Endothelial cell of hepatic sinusoid (primary cell): ENCODE results near the gene IGFL2.
"Not testable (repeated sequence)": the region's sequence is repeated elsewhere in the genome, so short reads cannot be mapped to it uniquely, and the experiment has no call there.

Experiments
- in situ Hi-C: cut with HindIII; loops from 2 replicates; pipeline ENCODE4 v1.10.0; 2017; ENCODE audit warnings: low sequenced_read_pairs

Gene IGFL2

DNA sequence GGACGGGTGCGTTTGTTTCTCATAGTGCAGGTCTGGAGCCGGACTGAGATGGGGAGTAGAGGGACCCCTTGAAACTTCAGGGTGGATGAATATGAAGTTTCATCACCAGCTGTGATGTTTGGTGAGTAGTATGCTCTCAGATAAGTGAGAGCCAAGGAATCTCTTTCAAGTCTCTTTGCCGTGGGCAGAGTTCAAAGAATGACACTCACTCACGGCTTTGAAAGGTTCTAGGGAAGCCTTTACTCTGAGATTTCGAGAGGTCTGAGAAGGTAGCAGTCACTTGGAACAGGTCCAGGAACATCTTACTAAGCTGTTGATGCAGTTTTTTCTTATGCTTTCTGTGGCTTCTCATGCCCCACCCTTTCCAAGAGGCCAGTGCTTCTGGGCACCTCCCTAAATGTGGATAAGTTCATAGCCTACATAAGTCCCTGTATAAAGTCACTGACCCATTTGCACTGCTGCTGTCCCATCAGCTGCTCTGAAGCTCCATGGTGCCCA is at the start of gene IGFL2:
Gene IGFL2, plus strand, starts transcription at position 448 of the 498 bp plus-strand sequence. Its CDS starts 41 bp downstream, at position 489.
- in situ Hi-C loops, result no loop called here

DNA sequence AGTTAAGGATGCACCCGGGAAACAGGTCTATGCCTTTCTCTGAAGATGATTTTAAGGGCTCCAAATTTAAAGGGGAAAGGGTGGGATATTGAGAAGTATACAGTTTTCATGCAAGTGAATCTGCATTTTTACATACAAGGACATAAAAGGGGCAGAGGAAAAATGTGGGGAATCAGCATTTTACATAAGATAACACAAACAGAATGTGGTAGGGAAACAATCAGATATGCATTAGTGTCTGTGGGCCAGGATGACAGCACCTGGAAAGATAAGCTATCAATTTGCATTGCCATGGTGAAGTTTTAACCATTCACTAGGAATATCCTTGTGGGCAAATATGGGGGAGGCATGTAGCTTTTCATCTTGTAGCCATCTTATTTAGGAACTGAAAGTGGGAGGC is 47.7 kb upstream of the IGFL2 start:
- in situ Hi-C loops, result no loop called here

- in situ Hi-C loops, result no loop called here
Measured at GRCh38 chr19:46101293-46101692, 46.7 kb upstream of the IGFL2 start.

DNA sequence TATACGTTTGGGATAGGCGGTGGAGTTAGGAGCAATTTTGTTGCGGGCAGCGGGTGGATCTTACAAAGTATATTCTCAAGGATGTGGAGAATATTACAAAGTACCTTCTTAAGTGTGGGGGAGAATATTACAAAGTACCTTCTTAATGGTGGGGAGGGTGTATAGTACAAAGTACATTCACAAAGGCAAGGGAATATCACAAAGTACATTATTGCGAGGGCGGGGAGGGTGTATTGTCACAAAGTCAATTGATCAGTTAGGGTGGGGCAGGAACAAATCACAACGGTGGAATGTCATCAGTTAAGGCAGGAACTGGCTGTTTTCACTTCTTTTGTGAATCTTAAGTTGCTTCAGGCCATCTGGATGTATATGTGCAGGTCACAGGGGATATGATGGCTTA is 45.7 kb upstream of the IGFL2 start:
- in situ Hi-C loops, result not testable (repeated sequence)

- in situ Hi-C loops, result no loop called here
Measured at GRCh38 chr19:46107371-46107770, 40.7 kb upstream of the IGFL2 start.

- in situ Hi-C loops, result loop anchor here (5.0 kb wide), 1 partner anchor 62 kb away; no protein-coding TSS in a partner anchor
Measured at GRCh38 chr19:46109876-46110275, 38.2 kb upstream of the IGFL2 start.

DNA sequence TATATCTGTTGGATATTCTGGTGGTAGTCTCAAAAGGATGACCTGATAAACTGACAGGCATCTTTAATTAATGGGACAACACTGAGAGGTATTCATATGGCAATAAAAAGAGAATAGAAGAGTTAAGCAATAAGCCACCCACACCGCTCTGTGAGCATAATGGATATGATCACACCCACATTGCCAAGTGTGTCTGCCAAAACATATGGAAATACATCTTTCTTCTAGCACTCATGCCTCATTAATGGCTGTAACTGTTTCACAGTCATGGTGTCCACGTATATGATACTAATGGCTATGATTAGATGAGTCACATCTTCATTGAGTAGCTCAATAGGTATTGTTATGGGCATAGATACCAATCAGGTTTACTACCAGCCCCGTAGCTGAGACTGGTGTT is 36.7 kb upstream of the IGFL2 start:
- in situ Hi-C loops, result loop anchor here (5.0 kb wide), 1 partner anchor 61 kb away; no protein-coding TSS in a partner anchor

- in situ Hi-C loops, result loop anchor here (5.0 kb wide), 1 partner anchor 60 kb away; no protein-coding TSS in a partner anchor
Measured at GRCh38 chr19:46112527-46112926, 35.5 kb upstream of the IGFL2 start.

GRCh38 chr19:46113726-46114125 is 34.3 kb upstream of the IGFL2 start:
- in situ Hi-C loops, result loop anchor here (5.0 kb wide), 1 partner anchor 59 kb away; no protein-coding TSS in a partner anchor

DNA sequence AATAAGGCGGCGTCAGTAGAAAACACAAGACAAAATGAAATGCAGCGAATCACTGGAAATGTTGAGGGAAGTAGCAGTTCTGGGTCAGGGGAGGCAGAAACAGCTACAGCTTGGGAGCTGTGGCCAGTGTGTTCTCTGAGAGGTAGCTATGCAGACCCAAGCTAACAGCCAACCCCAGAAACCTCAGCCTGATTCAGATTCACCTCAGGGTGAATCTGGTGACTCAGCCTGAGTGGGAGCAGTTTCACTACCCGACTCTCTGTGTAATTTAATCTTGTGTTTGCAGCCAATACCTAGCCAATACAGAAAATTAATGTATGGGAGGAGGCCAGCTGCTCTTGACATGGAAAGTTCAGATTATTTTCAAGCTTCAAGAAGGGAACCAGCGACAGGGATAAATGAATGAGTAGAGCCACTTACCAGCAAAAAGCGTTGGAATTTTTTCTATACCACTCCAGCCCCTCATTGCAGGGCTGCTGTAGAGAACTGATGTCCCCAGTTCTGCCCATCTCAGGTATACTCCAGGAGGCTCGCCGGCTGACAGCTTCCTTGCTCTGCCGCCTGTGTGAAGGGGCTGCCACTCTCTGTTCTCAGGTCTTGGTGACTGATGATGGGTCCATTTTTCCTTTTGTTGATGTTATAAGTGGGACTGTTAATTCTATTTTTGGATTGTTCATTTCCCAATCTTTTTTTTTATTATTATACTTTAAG is 32.5 kb upstream of the IGFL2 start:
- in situ Hi-C loops, result loop anchor here (5.0 kb wide), 2 partner anchors 37 to 188 kb away; no protein-coding TSS in a partner anchor

DNA sequence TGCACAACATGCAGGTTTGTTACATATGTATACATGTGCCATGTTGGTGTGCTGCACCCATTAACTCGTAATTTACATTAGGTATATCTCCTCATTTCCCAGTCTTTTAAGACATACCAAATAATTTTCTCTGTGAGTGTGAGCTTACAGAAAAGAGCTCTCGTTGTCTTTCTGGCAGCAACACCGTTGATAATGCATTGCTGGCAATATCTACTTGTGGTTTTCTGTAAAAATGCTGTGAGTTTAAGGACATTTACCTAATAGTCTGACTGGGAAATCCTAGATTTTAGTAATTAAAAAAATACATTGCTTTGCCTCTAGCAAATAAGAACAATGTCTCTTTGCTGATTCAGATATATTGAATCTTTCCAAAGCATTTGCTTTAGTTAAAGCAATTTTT is 31.9 kb upstream of the IGFL2 start:
- in situ Hi-C loops, result loop anchor here (5.0 kb wide), 2 partner anchors 36 to 189 kb away; no protein-coding TSS in a partner anchor

DNA sequence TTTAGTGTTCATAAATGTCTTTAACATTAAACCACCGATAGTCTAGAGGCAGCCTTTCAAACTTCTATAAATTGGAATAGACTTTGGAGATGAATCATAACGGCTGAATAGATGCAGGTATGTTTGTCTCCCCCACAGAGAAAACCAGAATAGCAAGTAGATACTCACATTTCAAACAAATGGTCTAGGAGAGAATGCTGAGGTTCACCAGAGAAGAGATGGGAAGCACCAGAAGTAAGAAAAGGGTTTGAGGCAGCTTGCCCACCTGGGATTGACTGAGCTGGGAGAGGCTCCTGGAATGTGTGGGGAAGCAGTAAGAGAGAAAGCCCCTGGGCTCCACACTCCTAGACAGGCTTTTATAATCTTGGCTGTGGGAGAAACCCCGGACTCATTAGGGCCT is 29.9 kb upstream of the IGFL2 start:
- in situ Hi-C loops, result loop anchor here (5.0 kb wide), 2 partner anchors 34 to 191 kb away; no protein-coding TSS in a partner anchor

- in situ Hi-C loops, result no loop called here
Measured at GRCh38 chr19:46124638-46125115, 23.4 kb upstream of the IGFL2 start, which contains the start of gene IGFL3. Gene IGFL3 (minus strand): TSS chr19:46124688. CDS start chr19:46124649, 39 bp downstream.

DNA sequence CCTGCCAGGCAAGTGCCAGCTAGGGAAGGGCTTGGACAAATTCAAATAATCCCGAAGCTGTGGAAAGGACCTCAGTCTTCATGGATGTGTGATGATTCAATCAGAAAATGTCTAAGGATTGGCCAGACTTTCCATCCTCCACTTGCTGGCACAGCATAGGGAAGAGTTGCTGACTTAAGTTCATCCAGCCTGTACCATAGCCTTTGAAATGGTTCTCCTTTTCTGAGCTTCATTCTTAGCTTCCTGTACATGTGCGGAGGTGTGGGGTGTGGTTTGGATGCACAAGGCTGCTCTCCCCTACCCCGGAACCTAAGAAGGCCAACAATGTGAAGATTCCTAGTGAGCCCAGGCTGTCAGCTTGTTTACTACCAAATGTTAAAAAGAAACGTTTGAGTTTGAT is 22.6 kb upstream of the IGFL2 start:
- in situ Hi-C loops, result no loop called here

DNA sequence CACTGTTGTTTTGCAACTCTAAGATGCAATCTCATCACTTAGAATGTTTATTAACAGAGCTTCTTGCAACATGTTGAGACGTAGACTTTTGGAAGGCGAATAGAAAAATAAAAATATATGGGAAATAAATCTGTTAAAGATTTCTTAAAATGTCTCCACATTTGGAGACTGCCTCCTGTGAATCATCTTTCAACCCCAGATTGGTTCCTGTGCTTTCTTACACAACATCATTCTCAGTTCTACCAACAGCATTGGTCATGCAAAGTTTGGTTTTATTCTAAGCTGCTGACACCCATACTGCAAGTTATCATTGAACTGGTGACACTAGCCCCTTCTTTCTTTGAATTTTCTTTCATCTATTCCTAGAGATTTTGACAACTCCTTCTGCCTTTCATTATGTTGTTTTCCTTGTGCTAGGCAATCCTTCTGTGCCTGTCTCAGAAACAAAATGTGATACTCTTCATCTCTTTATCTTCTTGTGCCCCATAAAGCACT is 21.9 kb upstream of the IGFL2 start:
- in situ Hi-C loops, result no loop called here

- in situ Hi-C loops, result no loop called here
Measured at GRCh38 chr19:46131485-46132143, 16.4 kb upstream of the IGFL2 start.

GRCh38 chr19:46132508-46133100 is 15.4 kb upstream of the IGFL2 start:
- in situ Hi-C loops, result no loop called here

GRCh38 chr19:46133101-46133627 is 14.9 kb upstream of the IGFL2 start:
- in situ Hi-C loops, result no loop called here

GRCh38 chr19:46133777-46134241 is 14.2 kb upstream of the IGFL2 start:
- in situ Hi-C loops, result no loop called here

GRCh38 chr19:46134527-46134926 is 13.5 kb upstream of the IGFL2 start:
- in situ Hi-C loops, result no loop called here
